Gastrocnemius medialis (tissue), 4 donors: ENCODE measurements around the gene RAMACL. TPM values are rescaled to one million over a fixed set of nuclear protein-coding genes. Genes with fewer than 3 reads are reported as not detected.

ENCODE experiments used
- ATAC-seq, 2 donors: fragments of 150-250 bp; one replicate each; pipeline ENCODE4 v1.9.1; 2016
- DNase-seq, 2 donors: peaks; one replicate each; pipeline ENCODE4 v3.0.0-alpha.2; 2019
- H3K27ac ChIP-seq, 4 donors: fragments of 200-600 bp; sonication (generic); 1 replicate in 1 of 4; 2 replicates in 3 of 4; pipeline ENCODE4 v1.5.1; 2016 to 2018; ENCODE audit warnings: mild to moderate bottlenecking in 2 of 4, moderate library complexity in 1 of 4
- H3K27me3 ChIP-seq, 3 donors: fragments of 200-600 bp; sonication (generic) in 2 of 3; 1 replicate in 1 of 3; 2 replicates in 2 of 3; pipeline versions ENCODE4 v1.5.1 to v1.6.0; 2016 to 2019; ENCODE audit warnings: mild to moderate bottlenecking in 1 of 3, moderate library complexity in 1 of 3
- H3K36me3 ChIP-seq, 2 donors: fragments of 200-600 bp; sonication (generic) in 1 of 2; one replicate each; pipeline ENCODE4 v1.5.1; 2017 to 2018
- H3K4me1 ChIP-seq, 2 donors: fragments of 200-600 bp; sonication (generic) in 1 of 2; one replicate each; pipeline ENCODE4 v1.5.1; 2016 to 2017; ENCODE audit warnings: mild to moderate bottlenecking in 2 of 2
- H3K4me3 ChIP-seq, 4 donors: fragments of 200-600 bp; sonication (generic) in 3 of 4; 1 replicate in 1 of 4; 2 replicates in 3 of 4; pipeline ENCODE4 v1.5.1; 2016 to 2019; ENCODE audit warnings: mild to moderate bottlenecking in 2 of 4
- H3K9me3 ChIP-seq, 3 donors: fragments of 200-600 bp; sonication (generic) in 2 of 3; 1 replicate in 1 of 3; 2 replicates in 2 of 3; pipeline ENCODE4 v1.5.1; 2016 to 2019
- POLR2A ChIP-seq, 2 donors: fragments of 450-650 bp; IDR thresholded peaks; one replicate each; pipeline ENCODE4 v1.6.1; 2017; ENCODE audit warnings: antibody characterized with exemption in 2 of 2, mild to moderate bottlenecking in 2 of 2, moderate library complexity in 2 of 2
- in situ Hi-C, 4 donors: fragments of 200-750 bp; cut with MboI; loops; one replicate each; pipeline versions ENCODE4 v1.15.0 to v1.8.0; 2017; ENCODE audit warnings: low sequenced_read_pairs in 4 of 4
- intact Hi-C: fragments of 100-400 bp; cut with DNase I; formaldehyde crosslinking; loops from one replicate; pipeline ENCODE4 v1.15.1; 2023; ENCODE audit warnings: low total_unique reads
- total RNA-seq, 4 donors: library from RNA; depleted of rRNA; stranded (reverse); fragments of >200 nt; gene quantifications; one replicate each; pipeline versions ENCODE4 v1.1.0 to v1.2.3, GENCODE V29; 2016
- TF ChIP-seq, protein P1 (sequence below), 5 experiments: fragments of 450-650 bp in 3 of 5; fragments of 200-600 bp in 2 of 5; sonication (generic) in 2 of 5; IDR thresholded peaks in 4 of 5; conservative IDR thresholded peaks in 1 of 5; 1 replicate in 4 of 5; 2 replicates in 1 of 5; pipeline ENCODE4 v1.5.1; 2016 to 2019; ENCODE audit warnings: antibody characterized with exemption in 5 of 5, mild to moderate bottlenecking in 3 of 5, moderate library complexity in 3 of 5

The RAMACL gene
- total RNA-seq, 4 donors from 2014 or later = 0.18 to 5.6 (median 0.58) TPM

DNA sequence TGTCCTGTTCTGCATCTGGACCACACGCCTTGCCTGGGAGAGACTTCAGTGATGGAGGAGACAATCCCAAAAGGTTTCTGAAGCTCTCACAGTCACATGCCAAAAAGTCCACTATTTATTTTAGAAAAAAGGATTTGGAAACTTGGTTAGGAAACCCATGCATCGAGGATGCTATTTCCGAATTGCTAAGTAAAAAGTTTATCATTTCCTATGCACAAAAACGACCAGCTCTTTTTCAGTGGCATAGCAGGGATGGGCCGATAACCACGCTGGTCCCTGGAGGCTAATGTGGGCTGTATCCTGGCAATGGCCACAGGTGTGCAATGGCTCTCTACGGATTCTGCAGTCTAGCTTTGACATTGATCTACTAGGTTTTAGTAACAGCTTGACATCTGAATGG, 33.9 kb downstream of the RAMACL start:
- Histone ChIP-seq H3K36me3 (no peaks in the 10 kb centered on the region), H3K4me1 (peaks cover 21 to 45% of the 10 kb centered on the region in 2 donors), H3K27me3 (no peaks in the 10 kb centered on the region), H3K4me3 (no peak overlapping the region), H3K27ac (peak overlapping the region; percentile 38 to 91 (median 86)), H3K9me3 (no peaks in the 10 kb centered on the region)
- DNase-seq (no peak), ATAC-seq (no peak)
- no peak for TF ChIP-seq POLR2A (IDR thresholded peaks at IDR 0.05)
- TF ChIP-seq, protein P1, sequence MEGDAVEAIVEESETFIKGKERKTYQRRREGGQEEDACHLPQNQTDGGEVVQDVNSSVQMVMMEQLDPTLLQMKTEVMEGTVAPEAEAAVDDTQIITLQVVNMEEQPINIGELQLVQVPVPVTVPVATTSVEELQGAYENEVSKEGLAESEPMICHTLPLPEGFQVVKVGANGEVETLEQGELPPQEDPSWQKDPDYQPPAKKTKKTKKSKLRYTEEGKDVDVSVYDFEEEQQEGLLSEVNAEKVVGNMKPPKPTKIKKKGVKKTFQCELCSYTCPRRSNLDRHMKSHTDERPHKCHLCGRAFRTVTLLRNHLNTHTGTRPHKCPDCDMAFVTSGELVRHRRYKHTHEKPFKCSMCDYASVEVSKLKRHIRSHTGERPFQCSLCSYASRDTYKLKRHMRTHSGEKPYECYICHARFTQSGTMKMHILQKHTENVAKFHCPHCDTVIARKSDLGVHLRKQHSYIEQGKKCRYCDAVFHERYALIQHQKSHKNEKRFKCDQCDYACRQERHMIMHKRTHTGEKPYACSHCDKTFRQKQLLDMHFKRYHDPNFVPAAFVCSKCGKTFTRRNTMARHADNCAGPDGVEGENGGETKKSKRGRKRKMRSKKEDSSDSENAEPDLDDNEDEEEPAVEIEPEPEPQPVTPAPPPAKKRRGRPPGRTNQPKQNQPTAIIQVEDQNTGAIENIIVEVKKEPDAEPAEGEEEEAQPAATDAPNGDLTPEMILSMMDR (IDR thresholded peaks at IDR 0.05 in 4 of 5, conservative IDR thresholded peaks at IDR 0.05 in 1 of 5) = no peak
- in situ Hi-C loops (loop anchor here in 1 of 4 donors (10.0 kb wide), 1 partner anchor 82 kb away; no protein-coding TSS in a partner anchor), intact Hi-C loops (no loop called here)

DNA sequence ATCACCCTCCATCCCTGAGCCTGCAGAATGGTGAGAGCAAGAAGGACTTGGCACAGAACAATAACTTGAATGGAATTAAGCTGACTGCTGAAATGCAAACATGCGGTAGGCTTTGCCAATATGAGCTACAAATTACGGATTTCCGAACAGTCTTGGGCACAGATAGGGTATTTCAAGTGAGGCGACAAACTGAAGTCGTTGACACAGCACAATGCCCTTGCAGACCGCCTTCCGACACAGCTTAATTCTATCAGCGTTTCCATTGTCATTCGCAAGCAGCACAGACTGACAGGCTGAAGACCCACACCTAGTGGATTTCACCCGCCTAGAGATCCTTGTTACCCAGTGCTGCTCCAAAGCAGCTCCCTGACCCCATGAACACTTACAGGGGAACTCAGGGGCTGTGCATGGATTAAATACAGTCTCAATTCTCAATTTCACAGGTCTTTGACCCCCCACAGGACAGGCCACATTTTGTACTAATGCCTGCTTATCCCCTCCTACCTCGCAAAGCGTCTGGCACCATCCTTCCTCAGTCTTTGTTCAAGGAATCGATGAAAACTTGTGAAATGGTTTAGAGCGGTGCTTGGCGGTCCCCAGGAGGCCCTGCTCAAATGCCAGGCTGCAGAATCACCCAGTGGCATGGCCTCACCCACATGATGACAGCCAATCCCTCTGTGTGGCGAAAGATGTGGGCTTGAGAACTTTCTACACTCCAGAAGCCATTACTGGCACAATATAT, 34.6 kb downstream of the RAMACL start:
- Histone ChIP-seq H3K27ac (peak overlapping the region in 2 of 4 donors; percentile 86 to 91), H3K27me3 (no peaks in the 10 kb centered on the region), H3K9me3 (no peaks in the 10 kb centered on the region), H3K36me3 (no peaks in the 10 kb centered on the region), H3K4me3 (no peak overlapping the region), H3K4me1 (peaks cover 15 to 40% of the 10 kb centered on the region in 2 donors)
- no peak for TF ChIP-seq POLR2A (IDR thresholded peaks at IDR 0.05)
- TF ChIP-seq, protein P1 (IDR thresholded peaks at IDR 0.05 in 4 of 5, conservative IDR thresholded peaks at IDR 0.05 in 1 of 5) = no peak
- intact Hi-C loops = no loop called here
- DNase-seq (no peak), ATAC-seq (no peak)
- in situ Hi-C loops = loop anchor here in 1 of 4 donors (10.0 kb wide), 1 partner anchor 83 kb away; no protein-coding TSS in a partner anchor

DNA sequence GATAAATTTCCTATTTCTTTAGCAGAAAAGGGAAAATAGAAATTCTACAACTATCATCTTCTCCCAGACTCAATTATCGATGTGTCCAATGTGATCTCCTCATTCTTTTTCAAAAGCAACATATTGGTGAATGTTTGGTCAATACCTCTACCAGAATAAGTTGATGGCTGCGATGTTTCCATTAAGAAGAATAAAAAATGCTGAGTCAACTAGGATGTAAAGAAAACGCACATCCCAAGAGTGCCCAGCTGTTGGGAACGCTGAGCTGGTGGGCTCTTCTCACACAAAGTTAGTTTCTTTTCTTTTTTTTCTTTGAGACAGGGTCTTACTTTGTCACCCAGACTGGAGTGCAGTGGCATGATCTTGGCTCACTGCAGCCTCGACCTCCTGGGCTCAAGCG, 39.8 kb downstream of the RAMACL start:
- Histone ChIP-seq H3K27me3 (no peaks in the 10 kb centered on the region), H3K36me3 (no peaks in the 10 kb centered on the region), H3K27ac (no peak overlapping the region), H3K4me3 (no peak overlapping the region), H3K4me1 (peaks cover 4 to 13% of the 10 kb centered on the region in 2 donors), H3K9me3 (no peaks in the 10 kb centered on the region)
- no peak for TF ChIP-seq POLR2A (IDR thresholded peaks at IDR 0.05)
- TF ChIP-seq, protein P1 (IDR thresholded peaks at IDR 0.05 in 4 of 5, conservative IDR thresholded peaks at IDR 0.05 in 1 of 5) = no peak
- DNase-seq = no peak
- ATAC-seq = no peak
- intact Hi-C loops (no loop called here), in situ Hi-C loops (no loop called here)

- TF ChIP-seq, protein P1 (IDR thresholded peaks at IDR 0.05 in 4 of 5, conservative IDR thresholded peaks at IDR 0.05 in 1 of 5) = no peak
- TF ChIP-seq POLR2A (IDR thresholded peaks at IDR 0.05) = no peak
- intact Hi-C loops = no loop called here
- no peaks in the 10 kb centered on the region for H3K36me3 ChIP-seq
- H3K4me1 ChIP-seq = peaks cover 7 to 19% of the 10 kb centered on the region in 2 donors
- no peak for DNase-seq
- no peaks in the 10 kb centered on the region for H3K27me3 ChIP-seq
- no peaks in the 10 kb centered on the region for H3K9me3 ChIP-seq
- in situ Hi-C loops = no loop called here
- H3K4me3 ChIP-seq = no peak overlapping the region
- H3K27ac ChIP-seq = no peak overlapping the region
- no peak for ATAC-seq
Measured at GRCh38 chr6:166545156-166546034, 41.1 kb downstream of the RAMACL start.
